Vagina (tissue), 2 donors: ENCODE data around the gene CLHC1.

Experiments
- POLR2A ChIP-seq, 2 donors: fragments of 450-650 bp; IDR thresholded peaks; one replicate each; pipeline ENCODE4 v1.6.1; 2017; ENCODE audit warnings: antibody characterized with exemption in 2 of 2, mild to moderate bottlenecking in 2 of 2, moderate library complexity in 2 of 2
- TF ChIP-seq, protein P1 (sequence below), 3 experiments: fragments of 450-650 bp in 2 of 3; fragments of 200-600 bp in 1 of 3; sonication (generic) in 1 of 3; IDR thresholded peaks; one replicate each; pipeline ENCODE4 v1.5.1; 2017 to 2019; ENCODE audit warnings: antibody characterized with exemption in 3 of 3, mild to moderate bottlenecking in 2 of 3, moderate library complexity in 2 of 3

DNA sequence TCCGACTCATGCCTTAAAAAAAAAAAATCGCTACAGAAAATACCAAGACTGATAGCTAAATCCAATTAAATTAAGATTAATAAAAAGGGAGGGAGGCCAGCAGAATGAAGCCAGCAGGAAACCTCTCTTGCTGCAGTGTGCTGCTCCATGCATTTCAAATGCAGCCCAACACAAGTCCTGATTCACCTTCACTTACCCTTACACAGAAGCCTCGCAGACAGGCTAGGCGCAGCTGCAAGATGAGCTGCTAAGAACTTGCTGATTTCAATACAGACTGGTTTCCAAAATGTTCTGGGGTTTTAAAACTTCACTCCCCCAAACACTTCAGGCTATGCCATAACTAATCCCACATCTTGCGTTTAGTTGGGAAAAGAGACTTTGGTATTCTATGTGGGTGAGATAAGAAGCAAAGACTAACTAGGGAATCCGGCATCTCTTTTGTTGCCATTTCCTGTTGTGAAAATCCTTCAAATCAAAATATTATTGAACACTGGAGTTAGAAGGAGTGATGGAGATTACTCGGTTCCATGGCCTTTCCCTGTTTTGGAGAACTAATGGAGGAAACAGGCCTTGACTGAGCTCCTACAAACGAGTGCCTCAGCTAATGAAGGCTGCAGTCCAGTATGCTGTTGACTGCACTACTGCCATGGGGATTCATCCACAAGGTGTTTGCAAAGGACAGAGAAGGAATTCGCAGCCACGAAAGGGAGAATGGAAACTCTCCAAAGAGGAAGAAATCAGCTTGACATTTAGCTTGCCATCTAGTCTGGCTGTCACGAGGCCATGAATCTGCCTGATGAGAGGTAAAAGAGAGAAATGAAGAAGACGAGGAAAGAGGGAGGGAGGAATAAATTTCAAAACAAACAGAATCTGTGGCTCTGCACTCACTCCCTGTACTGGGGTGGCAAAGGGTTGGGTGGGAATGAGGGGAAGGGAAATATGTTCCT lies 67.3 kb downstream of the CLHC1 start:
- TF ChIP-seq, protein P1, sequence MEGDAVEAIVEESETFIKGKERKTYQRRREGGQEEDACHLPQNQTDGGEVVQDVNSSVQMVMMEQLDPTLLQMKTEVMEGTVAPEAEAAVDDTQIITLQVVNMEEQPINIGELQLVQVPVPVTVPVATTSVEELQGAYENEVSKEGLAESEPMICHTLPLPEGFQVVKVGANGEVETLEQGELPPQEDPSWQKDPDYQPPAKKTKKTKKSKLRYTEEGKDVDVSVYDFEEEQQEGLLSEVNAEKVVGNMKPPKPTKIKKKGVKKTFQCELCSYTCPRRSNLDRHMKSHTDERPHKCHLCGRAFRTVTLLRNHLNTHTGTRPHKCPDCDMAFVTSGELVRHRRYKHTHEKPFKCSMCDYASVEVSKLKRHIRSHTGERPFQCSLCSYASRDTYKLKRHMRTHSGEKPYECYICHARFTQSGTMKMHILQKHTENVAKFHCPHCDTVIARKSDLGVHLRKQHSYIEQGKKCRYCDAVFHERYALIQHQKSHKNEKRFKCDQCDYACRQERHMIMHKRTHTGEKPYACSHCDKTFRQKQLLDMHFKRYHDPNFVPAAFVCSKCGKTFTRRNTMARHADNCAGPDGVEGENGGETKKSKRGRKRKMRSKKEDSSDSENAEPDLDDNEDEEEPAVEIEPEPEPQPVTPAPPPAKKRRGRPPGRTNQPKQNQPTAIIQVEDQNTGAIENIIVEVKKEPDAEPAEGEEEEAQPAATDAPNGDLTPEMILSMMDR (IDR thresholded peaks at IDR 0.05), result no peak
- TF ChIP-seq POLR2A (IDR thresholded peaks at IDR 0.05), result no peak
